ENCODE measurements around the gene GFRA1.
A peak's percentile ranks its signal among the peaks of the same experiment; 100 is the strongest.

GFRA1 gene

DNA sequence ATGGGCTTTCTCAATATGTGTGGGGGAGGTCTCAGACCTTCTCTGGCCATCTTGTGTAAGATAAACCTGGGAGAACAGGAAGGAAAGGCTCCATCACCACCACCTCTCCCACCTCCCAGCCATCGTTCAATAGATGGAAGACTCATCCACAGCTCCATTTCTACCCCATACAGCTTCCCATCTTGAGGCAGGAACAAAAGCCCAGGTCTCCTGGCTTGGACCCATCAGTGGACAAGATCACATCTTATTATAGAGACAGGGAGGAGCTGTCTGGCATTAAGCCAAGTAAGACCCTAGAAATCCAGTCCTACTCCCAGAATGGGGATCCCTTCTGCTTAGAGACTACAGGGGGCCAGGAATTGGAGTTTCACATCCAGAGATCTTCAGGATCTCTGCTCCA, 150.3 kb downstream of the GFRA1 start:
- DNase-seq (ENCODE audit: low read depth), result no peak
- TF ChIP-seq, protein P1, sequence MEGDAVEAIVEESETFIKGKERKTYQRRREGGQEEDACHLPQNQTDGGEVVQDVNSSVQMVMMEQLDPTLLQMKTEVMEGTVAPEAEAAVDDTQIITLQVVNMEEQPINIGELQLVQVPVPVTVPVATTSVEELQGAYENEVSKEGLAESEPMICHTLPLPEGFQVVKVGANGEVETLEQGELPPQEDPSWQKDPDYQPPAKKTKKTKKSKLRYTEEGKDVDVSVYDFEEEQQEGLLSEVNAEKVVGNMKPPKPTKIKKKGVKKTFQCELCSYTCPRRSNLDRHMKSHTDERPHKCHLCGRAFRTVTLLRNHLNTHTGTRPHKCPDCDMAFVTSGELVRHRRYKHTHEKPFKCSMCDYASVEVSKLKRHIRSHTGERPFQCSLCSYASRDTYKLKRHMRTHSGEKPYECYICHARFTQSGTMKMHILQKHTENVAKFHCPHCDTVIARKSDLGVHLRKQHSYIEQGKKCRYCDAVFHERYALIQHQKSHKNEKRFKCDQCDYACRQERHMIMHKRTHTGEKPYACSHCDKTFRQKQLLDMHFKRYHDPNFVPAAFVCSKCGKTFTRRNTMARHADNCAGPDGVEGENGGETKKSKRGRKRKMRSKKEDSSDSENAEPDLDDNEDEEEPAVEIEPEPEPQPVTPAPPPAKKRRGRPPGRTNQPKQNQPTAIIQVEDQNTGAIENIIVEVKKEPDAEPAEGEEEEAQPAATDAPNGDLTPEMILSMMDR (IDR thresholded peaks at IDR 0.05; ENCODE audit: control insufficient read depth, insufficient read depth, low read depth, low read length, missing control alignments), result no peak
- no peak overlapping the region for H3K4me3 ChIP-seq (ENCODE audit: control insufficient read depth, low read depth, low read length)

DNA sequence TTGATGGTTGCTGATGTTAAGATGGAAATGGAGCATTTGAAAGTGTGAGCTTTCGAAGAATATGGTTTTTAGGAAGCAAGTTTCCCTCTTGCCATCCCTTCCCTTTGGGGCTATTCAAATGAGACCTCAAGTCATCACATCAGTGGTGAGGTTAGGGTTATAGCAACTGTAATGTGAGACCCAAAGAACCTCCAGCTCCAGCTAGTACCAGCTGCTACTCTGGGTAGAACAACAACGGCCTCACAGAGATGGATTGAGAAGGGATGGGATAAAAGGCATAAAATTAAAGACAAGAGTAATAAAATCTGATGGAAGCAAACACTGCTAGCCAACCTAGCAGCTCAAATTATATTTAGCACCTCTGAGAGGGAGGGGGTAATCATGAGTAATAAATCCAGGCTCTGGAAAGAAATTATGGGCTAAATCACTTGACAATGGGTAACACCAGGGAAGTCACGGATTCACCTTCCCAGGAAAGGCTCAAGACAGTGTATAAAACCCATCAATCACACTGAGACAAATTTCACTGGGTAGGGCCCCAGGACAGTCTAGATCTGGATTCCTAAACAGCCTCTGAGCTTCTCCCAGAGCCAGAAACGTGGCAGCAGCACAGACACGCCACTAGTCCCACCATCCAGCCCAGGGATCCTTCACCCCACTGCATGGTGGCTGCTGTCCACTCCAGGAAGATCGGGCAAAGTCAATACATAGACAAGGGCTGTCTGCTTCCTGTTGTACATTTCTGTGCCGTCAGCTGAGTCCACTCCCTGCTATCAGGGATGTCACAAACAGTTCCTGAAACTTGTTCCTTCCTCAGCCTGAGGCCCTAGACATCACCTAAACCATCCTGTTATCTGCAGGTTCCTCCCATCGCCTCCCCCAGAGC, 151.1 kb downstream of the GFRA1 start:
- no peak overlapping the region for H3K4me3 ChIP-seq (ENCODE audit: control insufficient read depth, low read depth, low read length)
- DNase-seq (ENCODE audit: low read depth), result no peak
- TF ChIP-seq, protein P1 (IDR thresholded peaks at IDR 0.05; ENCODE audit: control insufficient read depth, insufficient read depth, low read depth, low read length, missing control alignments), result no peak

DNA sequence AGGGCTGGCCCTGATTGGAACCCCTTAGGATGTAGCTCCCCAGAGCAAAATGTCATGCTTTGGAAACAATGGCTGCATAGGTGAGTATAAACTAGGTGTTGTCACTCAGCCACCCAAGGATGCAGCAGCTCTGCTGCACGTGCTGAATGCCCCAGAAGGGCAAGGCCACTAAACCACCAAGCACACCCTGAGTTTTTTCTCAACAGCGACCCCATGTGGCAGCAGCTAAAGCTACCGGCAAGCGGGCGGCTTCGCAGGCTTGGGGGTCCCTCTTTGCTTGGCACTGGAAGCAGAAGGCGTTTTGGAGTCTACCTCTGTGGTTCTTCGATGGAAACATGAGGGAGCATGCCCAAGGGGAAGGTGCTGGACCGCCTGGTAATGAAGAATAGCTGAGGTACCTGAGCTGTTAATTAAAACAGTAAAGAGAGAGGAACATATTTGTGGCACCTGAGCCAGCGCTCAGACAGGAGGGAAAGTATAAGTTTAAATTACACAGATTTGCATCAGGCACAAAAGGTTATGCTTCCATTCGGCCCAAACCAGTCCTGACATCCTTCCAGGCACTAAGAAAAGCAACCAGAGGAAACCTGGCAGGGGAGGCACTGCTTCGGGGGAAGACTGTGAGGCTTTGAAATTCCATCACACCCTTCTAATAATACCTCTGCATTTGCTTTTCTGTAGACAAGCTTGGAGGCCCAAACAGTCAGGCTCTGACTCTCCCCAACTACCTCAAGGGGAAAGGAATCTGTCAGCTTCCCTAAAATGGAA, 152.1 kb downstream of the GFRA1 start:
- DNase-seq (ENCODE audit: low read depth), result no peak
- TF ChIP-seq, protein P1 (IDR thresholded peaks at IDR 0.05; ENCODE audit: control insufficient read depth, insufficient read depth, low read depth, low read length, missing control alignments), result peak; percentile 19
- H3K4me3 ChIP-seq (ENCODE audit: control insufficient read depth, low read depth, low read length), result no peak overlapping the region

DNA sequence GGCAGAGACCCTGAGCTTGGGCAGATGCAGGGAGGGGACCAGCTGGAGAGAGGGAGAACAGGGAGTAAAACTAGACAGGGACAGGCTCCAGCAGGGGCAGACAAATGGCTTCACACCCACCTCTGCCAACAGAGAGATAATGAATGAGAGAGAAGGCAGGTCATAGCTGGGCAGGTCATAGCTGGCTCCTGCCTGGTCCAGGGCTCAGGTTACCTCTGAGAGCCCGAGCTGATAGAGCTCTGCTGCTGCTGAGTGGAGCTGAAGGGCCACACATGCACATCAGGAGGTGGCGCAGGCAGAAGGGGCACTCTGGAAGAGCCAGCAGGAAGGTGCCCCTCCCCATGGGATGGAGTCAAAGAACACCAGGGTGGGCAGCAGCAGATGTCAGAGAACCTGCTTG, 154.2 kb downstream of the GFRA1 start:
- no peak overlapping the region for H3K4me3 ChIP-seq (ENCODE audit: control insufficient read depth, low read depth, low read length)
- no peak for DNase-seq (ENCODE audit: low read depth)
- TF ChIP-seq, protein P1 (IDR thresholded peaks at IDR 0.05; ENCODE audit: control insufficient read depth, insufficient read depth, low read depth, low read length, missing control alignments), result no peak

DNA sequence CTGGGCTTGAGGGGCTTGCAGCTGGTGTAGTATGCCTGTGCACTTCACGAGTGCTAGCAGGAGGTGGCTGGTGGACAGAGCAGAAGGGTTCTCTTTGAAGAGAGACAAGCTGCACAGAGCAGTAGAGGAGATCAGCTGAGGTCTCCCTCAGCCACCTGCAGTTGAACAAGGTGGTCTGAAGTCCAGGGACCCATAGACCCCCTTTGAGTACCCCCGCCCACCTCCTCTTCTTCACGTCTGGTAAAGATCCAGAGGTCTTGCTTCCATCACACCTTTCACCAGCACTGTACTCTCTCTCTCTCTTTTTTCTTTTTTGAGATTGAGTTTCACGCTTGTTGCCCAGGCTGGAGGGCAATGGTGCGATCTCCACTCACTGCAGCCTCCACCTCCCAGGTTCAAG, 157.2 kb downstream of the GFRA1 start:
- TF ChIP-seq, protein P1 (IDR thresholded peaks at IDR 0.05; ENCODE audit: control insufficient read depth, insufficient read depth, low read depth, low read length, missing control alignments), result no peak
- H3K4me3 ChIP-seq (ENCODE audit: control insufficient read depth, low read depth, low read length), result no peak overlapping the region
- DNase-seq (ENCODE audit: low read depth), result no peak

DNA sequence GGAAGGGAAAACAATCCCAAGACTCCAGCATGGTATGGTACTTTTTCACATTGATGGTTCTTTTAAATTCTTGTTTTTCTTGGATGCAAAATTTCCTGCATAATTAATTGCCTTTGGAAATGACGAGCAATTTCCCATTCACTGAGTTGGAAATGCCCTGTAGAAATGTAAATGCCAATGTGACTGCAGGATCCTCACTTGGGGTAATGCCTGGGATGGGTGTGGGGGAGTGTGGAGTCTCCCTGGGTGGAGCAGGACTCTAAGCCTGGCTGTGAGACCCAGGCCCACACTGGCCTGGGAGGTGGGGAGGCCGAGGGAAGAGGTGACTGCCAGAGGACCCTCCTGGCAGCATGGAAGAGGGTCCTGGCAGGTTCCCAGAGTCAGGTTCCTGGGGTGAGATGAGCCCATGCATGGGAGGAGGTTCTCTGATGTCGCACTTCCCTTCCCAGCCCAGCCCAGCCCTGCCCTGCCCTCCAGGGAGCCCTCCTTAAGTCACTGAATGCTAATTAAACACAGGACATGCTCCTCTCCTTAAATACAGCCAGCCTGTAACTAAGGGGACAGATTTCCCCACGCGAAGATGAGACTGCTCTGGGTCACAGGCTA, 157.9 kb downstream of the GFRA1 start:
- no peak for DNase-seq (ENCODE audit: low read depth)
- no peak overlapping the region for H3K4me3 ChIP-seq (ENCODE audit: control insufficient read depth, low read depth, low read length)
- TF ChIP-seq, protein P1 (IDR thresholded peaks at IDR 0.05; ENCODE audit: control insufficient read depth, insufficient read depth, low read depth, low read length, missing control alignments), result no peak
